H1 (cell line): ENCODE data around the gene CXADR. TPM values are rescaled to one million over a fixed set of nuclear protein-coding genes. Genes with fewer than 3 reads are reported as not detected.

ENCODE experiments used
- CTCF ChIA-PET: fragments of 300-600 bp; sonication (Branson Sonifier 250); formaldehyde crosslinking; loops from one replicate; lab custom pipeline; 2021; ENCODE audit not compliant: partially characterized antibody; lab: Charles Lee
- POLR2A ChIA-PET: fragments of 300-600 bp; sonication (Branson Sonifier 250); formaldehyde crosslinking; loops from one replicate; lab custom pipeline; 2021; ENCODE audit warnings: inconsistent platforms; ENCODE audit not compliant: partially characterized antibody; lab: Charles Lee
- DNase-seq, 2 experiments: peaks; one replicate each; pipeline versions ENCODE4 v3.0.0 to v3.0.0-alpha.2; 2010 to 2022; ENCODE audit warnings: low spot score in 2 of 2, low read depth in 1 of 2, mixed read lengths in 1 of 2
- FAIRE-seq: peaks from 2 replicates; lab custom pipeline; 2011; peaks lifted over from hg19 to GRCh38; lab: Jason Lieb, UNC
- H2AFZ ChIP-seq: 2 replicates; pipeline ENCODE4 v1.8.1; 2012; ENCODE audit warnings: low read length, inconsistent platforms
- H2AK5ac ChIP-seq: 2 replicates; pipeline ENCODE4 v1.6.1; 2013; ENCODE audit warnings: low read depth, low read length
- H2BK120ac ChIP-seq: replicated peaks from 2 replicates; pipeline ENCODE3; 2013; ENCODE audit warnings: low read depth, low read length, inconsistent platforms
- H2BK12ac ChIP-seq: 2 replicates; pipeline ENCODE4 v1.6.1; 2013; ENCODE audit warnings: low read depth, low read length
- H2BK15ac ChIP-seq: 2 replicates; pipeline ENCODE4 v1.6.1; 2013; ENCODE audit warnings: low read length
- H2BK20ac ChIP-seq: 2 replicates; pipeline ENCODE4 v1.6.1; 2013; ENCODE audit warnings: low read length
- H2BK5ac ChIP-seq: 2 replicates; pipeline ENCODE4 v1.6.1; 2013; ENCODE audit warnings: low read depth, low read length
- H3K14ac ChIP-seq: 2 replicates; pipeline ENCODE4 v1.6.1; 2013; ENCODE audit warnings: inconsistent platforms; ENCODE audit not compliant: insufficient read length
- H3K18ac ChIP-seq: 2 replicates; pipeline ENCODE4 v1.6.1; 2013; ENCODE audit warnings: low read length; ENCODE audit errors: extremely low read depth
- H3K23ac ChIP-seq: 2 replicates; pipeline ENCODE4 v1.6.1; 2013; ENCODE audit warnings: inconsistent platforms; ENCODE audit not compliant: insufficient read length
- H3K23me2 ChIP-seq: 2 replicates; pipeline ENCODE4 v1.6.1; 2013; ENCODE audit warnings: low read depth, low read length
- H3K27ac ChIP-seq: 2 replicates; pipeline ENCODE4 v1.6.1; 2011; ENCODE audit warnings: low read depth, low read length, inconsistent platforms
- H3K27me3 ChIP-seq, 4 experiments: replicated peaks in 1 of 4; 1 replicate in 1 of 4; 2 replicates in 3 of 4; pipeline versions ENCODE4 v1.6.1 to v1.8.1; 2011 to 2013; ENCODE audit warnings: low read length in 3 of 4, mild to moderate bottlenecking in 3 of 4, inconsistent platforms in 2 of 4, mixed read lengths in 2 of 4, moderate library complexity in 1 of 4; ENCODE audit not compliant: control insufficient read depth in 3 of 4, insufficient read depth in 3 of 4; ENCODE audit errors: extremely low read depth in 1 of 4
- H3K36me3 ChIP-seq, 4 experiments: 2 replicates each; pipeline versions ENCODE4 v1.6.1 to v1.8.1; 2011 to 2013; ENCODE audit warnings: mild to moderate bottlenecking in 4 of 4, low read length in 3 of 4, moderate library complexity in 2 of 4, control low read depth in 1 of 4, inconsistent platforms in 1 of 4; ENCODE audit not compliant: insufficient read depth in 4 of 4, control insufficient read depth in 2 of 4
- H3K4ac ChIP-seq: replicated peaks from 2 replicates; pipeline ENCODE3; 2013; ENCODE audit warnings: low read length, low read depth, mixed read lengths, inconsistent platforms; ENCODE audit not compliant: insufficient read length
- H3K4me1 ChIP-seq, 4 experiments: replicated peaks in 1 of 4; 1 replicate in 1 of 4; 2 replicates in 3 of 4; pipeline versions ENCODE4 v1.6.1 to v1.8.1; 2011 to 2013; ENCODE audit warnings: low read length in 3 of 4, inconsistent platforms in 2 of 4, mixed read lengths in 1 of 4; ENCODE audit not compliant: insufficient read depth in 4 of 4, control insufficient read depth in 3 of 4
- H3K4me2 ChIP-seq, 2 experiments: 2 replicates each; pipeline versions ENCODE4 v1.6.1 to v1.8.1; 2011 to 2013; ENCODE audit warnings: low read depth in 2 of 2, low read length in 2 of 2, control low read depth in 1 of 2, inconsistent platforms in 1 of 2, mild to moderate bottlenecking in 1 of 2; ENCODE audit not compliant: insufficient read depth in 1 of 2
- H3K4me3 ChIP-seq, 4 experiments: fragments of 200-600, 300-600 bp in 1 of 4; sonication (generic), shearing (Covaris generic), sonication (Bioruptor Twin) in 1 of 4; 2 replicates each; pipeline versions ENCODE4 v1.5.1 to v1.8.1; 2011 to 2016; ENCODE audit warnings: low read length in 4 of 4, low read depth in 3 of 4, control low read depth in 2 of 4, inconsistent platforms in 2 of 4, mild to moderate bottlenecking in 2 of 4, mixed read lengths in 1 of 4, moderate library complexity in 1 of 4; ENCODE audit not compliant: insufficient read depth in 2 of 4; ENCODE audit errors: extremely low read depth in 1 of 4
- H3K56ac ChIP-seq: replicated peaks from 2 replicates; pipeline ENCODE3; 2013; ENCODE audit warnings: low read depth, mild to moderate bottlenecking, mixed read lengths, low read length, inconsistent platforms; ENCODE audit not compliant: insufficient read length
- H3K79me1 ChIP-seq: 2 replicates; pipeline ENCODE4 v1.6.1; 2013; ENCODE audit warnings: low read depth, low read length, control low read depth
- H3K79me2 ChIP-seq, 2 experiments: 2 replicates each; pipeline versions ENCODE4 v1.6.1 to v1.8.1; 2012 to 2013; ENCODE audit warnings: low read length in 2 of 2, mild to moderate bottlenecking in 2 of 2, inconsistent platforms in 1 of 2; ENCODE audit not compliant: insufficient read depth in 2 of 2, control insufficient read depth in 1 of 2
- H3K9ac ChIP-seq, 4 experiments: replicated peaks in 1 of 4; 1 replicate in 1 of 4; 2 replicates in 3 of 4; pipeline versions ENCODE4 v1.6.1 to v1.8.1; 2011 to 2013; ENCODE audit warnings: low read depth in 3 of 4, low read length in 3 of 4, control low read depth in 2 of 4, mild to moderate bottlenecking in 2 of 4, moderate library complexity in 2 of 4, inconsistent platforms in 1 of 4; ENCODE audit errors: extremely low read depth in 1 of 4
- H3K9me3 ChIP-seq, 2 experiments: 2 replicates each; pipeline versions ENCODE4 v1.6.1 to v1.8.1; 2012 to 2013; ENCODE audit warnings: mild to moderate bottlenecking in 2 of 2, moderate library complexity in 2 of 2, control low read depth in 1 of 2, inconsistent platforms in 1 of 2, low read depth in 1 of 2, low read length in 1 of 2, mixed read lengths in 1 of 2; ENCODE audit not compliant: insufficient read depth in 2 of 2
- H4K20me1 ChIP-seq, 2 experiments: replicated peaks in 1 of 2; 2 replicates each; pipeline versions ENCODE3 to v1.8.1; 2011 to 2013; ENCODE audit warnings: inconsistent platforms in 2 of 2, low read length in 2 of 2, mild to moderate bottlenecking in 1 of 2; ENCODE audit not compliant: insufficient read depth in 2 of 2, control insufficient read depth in 1 of 2
- H4K5ac ChIP-seq: 2 replicates; pipeline ENCODE4 v1.6.1; 2013; ENCODE audit warnings: low read length, low read depth, mixed read lengths, inconsistent platforms; ENCODE audit not compliant: insufficient read length
- H4K8ac ChIP-seq: 2 replicates; pipeline ENCODE4 v1.8.0; 2013; ENCODE audit warnings: mild to moderate bottlenecking, moderate library complexity, low read length, inconsistent platforms; ENCODE audit not compliant: insufficient read depth; ENCODE audit errors: extremely low read depth
- H4K91ac ChIP-seq: replicated peaks from 2 replicates; pipeline ENCODE3; 2013; ENCODE audit warnings: low read length, mixed read lengths, inconsistent platforms; ENCODE audit not compliant: insufficient read length
- EP300 ChIP-seq, 2 experiments: IDR thresholded peaks; 1 replicate in 1 of 2; 2 replicates in 1 of 2; pipeline ENCODE4 v1.6.1; 2011 to 2012; ENCODE audit warnings: low read depth in 2 of 2, low read length in 2 of 2, mild to moderate bottlenecking in 2 of 2, borderline replicate concordance in 1 of 2, inconsistent platforms in 1 of 2, moderate library complexity in 1 of 2
- GABPA ChIP-seq: IDR thresholded peaks from 2 replicates; pipeline ENCODE4 v1.6.1; 2011; ENCODE audit warnings: mild to moderate bottlenecking, low read length, moderate library complexity, borderline replicate concordance; ENCODE audit not compliant: insufficient read depth
- RBBP5 ChIP-seq: IDR thresholded peaks from 2 replicates; pipeline ENCODE4 v1.7.1; 2012; ENCODE audit warnings: low read depth, mild to moderate bottlenecking, inconsistent platforms, low read length, moderate library complexity, borderline replicate concordance
- RNF2 ChIP-seq: fragments of 200-900, 300-1000 bp; sonication (generic); IDR thresholded peaks from 2 replicates; pipeline ENCODE4 v1.7.1; 2016; ENCODE audit warnings: borderline replicate concordance, low read depth, mild to moderate bottlenecking, antibody characterized with exemption, low read length; ENCODE audit not compliant: poor library complexity, severe bottlenecking; ENCODE audit errors: missing control alignments
- SP2 ChIP-seq: IDR thresholded peaks from 2 replicates; pipeline ENCODE4 v1.6.1; 2012; ENCODE audit warnings: mild to moderate bottlenecking, low read length, inconsistent platforms
- SP4 ChIP-seq: IDR thresholded peaks from 2 replicates; pipeline ENCODE4 v1.6.1; 2012; ENCODE audit warnings: low read length, inconsistent platforms
- WGBS, 2 experiments: shearing (Covaris generic) in 1 of 2; methylation state at CpG; one replicate each; pipeline versions ENCODE4 v1.1.6 to v1.1.7; 2013 to 2015; ENCODE audit warnings: low lambda C conversion rate in 2 of 2, mixed read lengths in 2 of 2, inconsistent platforms in 1 of 2, low coverage in 1 of 2, missing lambda C conversion rate in 1 of 2; ENCODE audit not compliant: insufficient replicate concordance in 2 of 2, insufficient coverage in 1 of 2, insufficient read length in 1 of 2; ENCODE audit errors: extremely low coverage in 1 of 2, missing lambda C conversion rate in 1 of 2; 5-methylcytosine and 5-hydroxymethylcytosine counted together
- polyA plus RNA-seq, 7 experiments: library from polyadenylated mRNA; depleted of rRNA in 3 of 7; stranded (reverse) in 5 of 7; unstranded in 2 of 7; fragments of >200 nt in 5 of 7; fragments of 200-250 nt in 2 of 7; gene quantifications; 1 replicate in 5 of 7; 2 replicates in 1 of 7; 4 replicates in 1 of 7; pipeline versions ENCODE4 v1.2.1 to v1.2.3, GENCODE V29; 2011 to 2013; ENCODE audit warnings: missing spikeins in 2 of 7, mixed read lengths in 2 of 7
- total RNA-seq: library from RNA; stranded (reverse); fragmentation: NEBNext Ultra II Directional; extraction: Animal tissue kit (Norgen Biotek cat#: 25700); gene quantifications from 2 replicates; pipeline ENCODE4 v1.2.1, GENCODE V29; 2021

Gene CXADR
- total and polyA plus RNA-seq, 2 of the 8 experiments (the other 6 are each of a cell fraction or from before 2014, with no cell fraction given) = 45.6 to 145 TPM

GRCh38 chr21:17542371-17543011, 29.6 kb downstream of the CXADR start:
- H3K56ac ChIP-seq = no peak overlapping the region
- H2BK20ac ChIP-seq = no peak overlapping the region
- no peak overlapping the region for H2BK12ac ChIP-seq
- H4K5ac ChIP-seq = no peak overlapping the region
- ChIA-PET CTCF (interaction anchor here (1.0 kb wide), 1 partner anchor 12 kb away, joined by 3 read pairs; no protein-coding TSS in a partner anchor), POLR2A (interaction anchor here (1.1 to 1.6 kb wide), 5 partner anchors 15 to 28 kb away, joined by 3 to 5 read pairs (median 3); no protein-coding TSS in a partner anchor)
- 91% methylated on average over 5 of the region's 5 CpGs; no CpG with 5 or more reads in 1 of the 2 experiments for WGBS, 2 experiments
- no peaks in the 10 kb centered on the region for H3K23me2 ChIP-seq
- peaks cover 22 to 31% of the 10 kb centered on the region in 2 experiments for H4K20me1 ChIP-seq
- H3K4me1 ChIP-seq = peaks cover 2 to 6% (median 5%) of the 10 kb centered on the region in 4 experiments; a peak in 6 of 7 replicates
- no peak overlapping the region for H3K4me3 ChIP-seq
- H3K79me2 ChIP-seq = peaks cover 32 to 100% of the 10 kb centered on the region in 2 experiments
- H3K36me3 ChIP-seq = peaks cover 4 to 10% (median 9%) of the 10 kb centered on the region in 4 experiments; a peak in 6 of 8 replicates
- H4K91ac ChIP-seq = no peak overlapping the region
- H3K23ac ChIP-seq = no peak overlapping the region
- H3K4me2 ChIP-seq = no peak overlapping the region
- no peak overlapping the region for H3K18ac ChIP-seq
- H2BK5ac ChIP-seq = no peak overlapping the region
- no peak overlapping the region for H3K27ac ChIP-seq
- H3K27me3 ChIP-seq = no peaks in the 10 kb centered on the region
- H3K14ac ChIP-seq = no peak overlapping the region
- H2BK15ac ChIP-seq = no peak overlapping the region
- H3K9ac ChIP-seq = no peak overlapping the region
- H3K4ac ChIP-seq = no peak overlapping the region
- no peak overlapping the region for H4K8ac ChIP-seq
- H2AK5ac ChIP-seq = no peak overlapping the region
- no peak for FAIRE-seq
- H2BK120ac ChIP-seq = no peak overlapping the region
- DNase-seq = no peak
- no peaks in the 10 kb centered on the region; the same call in 1 of the 2 replicates for H3K79me1 ChIP-seq
- TF ChIP-seq RBBP5 (no peak), GABPA (no peak), SP4 (no peak), EP300 (IDR thresholded peaks at IDR 0.05; ENCODE audit: borderline replicate concordance in 1 of 2, low read depth in 2 of 2, low read length in 2 of 2) (no peak), RNF2 (no peak), SP2 (no peak)
- no peaks in the 10 kb centered on the region for H3K9me3 ChIP-seq
- no peak overlapping the region for H2AFZ ChIP-seq
